HepG2 (cell line): ENCODE results near the gene RPS10. TPM values are rescaled to one million over a fixed set of nuclear protein-coding genes. Genes with fewer than 3 reads are reported as not detected.

Source experiments
- FOSL1 ChIP-seq: sonication (generic); formaldehyde crosslinking; IDR thresholded peaks from 2 replicates; pipeline ENCODE4 v1.9.0; 2021; ENCODE audit warnings: missing genetic modification reagents, borderline replicate concordance
- FOXK1 ChIP-seq: sonication (generic); formaldehyde crosslinking; IDR thresholded peaks from 2 replicates; pipeline ENCODE4 v1.4.0; 2020; ENCODE audit warnings: low read depth, missing genetic modification reagents, borderline replicate concordance
- LCORL ChIP-seq, 2 experiments: fragments of 450-650 bp in 1 of 2; sonication (generic) in 1 of 2; formaldehyde crosslinking in 1 of 2; IDR thresholded peaks; 2 replicates each; pipeline versions ENCODE4 v1.5.0 to v1.6.1; 2017 to 2020; ENCODE audit warnings: antibody characterized with exemption in 1 of 2, missing genetic modification reagents in 1 of 2
- NFATC3 ChIP-seq: sonication (generic); formaldehyde crosslinking; IDR thresholded peaks from 2 replicates; pipeline ENCODE4 v1.5.1; 2020; ENCODE audit warnings: mild to moderate bottlenecking, missing genetic modification reagents
- NFE2L2 ChIP-seq: fragments of 150-350 bp; IDR thresholded peaks from 2 replicates; pipeline ENCODE4 v1.6.1; 2014; ENCODE audit warnings: low read length
- PHF21A ChIP-seq: sonication (generic); formaldehyde crosslinking; IDR thresholded peaks from 2 replicates; pipeline ENCODE4 v1.5.0; 2020; ENCODE audit warnings: mild to moderate bottlenecking, missing genetic modification reagents
- PTBP1 ChIP-seq: fragments of 200-400 bp; formaldehyde crosslinking; IDR thresholded peaks from 2 replicates; pipeline ENCODE4 v1.6.1; 2018; ENCODE audit warnings: low read length, low read depth; ENCODE audit not compliant: poor library complexity, severe bottlenecking
- SIN3B ChIP-seq: fragments of 150-350 bp; IDR thresholded peaks from 2 replicates; pipeline ENCODE4 v1.6.1; 2014; ENCODE audit warnings: low read length
- ZBTB38 ChIP-seq: sonication (generic); formaldehyde crosslinking; IDR thresholded peaks from 2 replicates; pipeline ENCODE4 v1.5.1; 2020; ENCODE audit warnings: mild to moderate bottlenecking, missing genetic modification reagents
- ZNF333 ChIP-seq: sonication (generic); formaldehyde crosslinking; IDR thresholded peaks from 2 replicates; pipeline ENCODE4 v1.4.0; 2020; ENCODE audit warnings: mild to moderate bottlenecking, missing genetic modification reagents, borderline replicate concordance
- ZNF496 ChIP-seq: sonication (generic); formaldehyde crosslinking; IDR thresholded peaks from 2 replicates; pipeline ENCODE4 v1.8.1; 2023; ENCODE audit warnings: mild to moderate bottlenecking, moderate library complexity, missing genetic modification reagents; ENCODE audit not compliant: insufficient replicate concordance
- ZNF550 ChIP-seq: sonication (generic); formaldehyde crosslinking; IDR thresholded peaks from 2 replicates; pipeline ENCODE4 v1.4.0; 2020; ENCODE audit warnings: mild to moderate bottlenecking, missing genetic modification reagents, borderline replicate concordance
- ZNF83 ChIP-seq: sonication (generic); formaldehyde crosslinking; IDR thresholded peaks from 2 replicates; pipeline ENCODE4 v1.4.0; 2020; ENCODE audit warnings: missing genetic modification reagents, mild to moderate bottlenecking, borderline replicate concordance
- polyA plus RNA-seq, 8 experiments: library from polyadenylated mRNA; depleted of rRNA in 3 of 8; stranded (reverse) in 7 of 8; unstranded in 1 of 8; fragments of >200 nt; fragmentation: Illumina TruSeq in 4 of 8; extraction: Trizol in 4 of 8; gene quantifications; 2 replicates each; pipeline versions ENCODE4 v1.2.1 to v1.2.3, GENCODE V29; 2011 to 2016; ENCODE audit warnings: low read depth in 4 of 8, missing spikeins in 1 of 8, mixed read lengths in 1 of 8; ENCODE audit not compliant: insufficient read depth in 1 of 8
- total RNA-seq, 5 experiments: library from RNA; depleted of rRNA; stranded (reverse); fragments of >200 nt; fragmentation: Illumina TruSeq; extraction: Trizol; gene quantifications; 2 replicates each; pipeline ENCODE4 v1.2.3, GENCODE V29; 2016; ENCODE audit warnings: low read depth in 1 of 5
- TF ChIP-seq, protein P1 (sequence below): sonication (generic); formaldehyde crosslinking; conservative IDR thresholded peaks from 2 replicates; pipeline ENCODE4 v1.8.0; 2022; ENCODE audit warnings: mild to moderate bottlenecking, moderate library complexity, missing genetic modification reagents
- TF ChIP-seq, protein P2 (sequence below): IDR thresholded peaks from 2 replicates; pipeline ENCODE4 v1.6.1; 2016; ENCODE audit warnings: low read depth
- TF ChIP-seq, protein P3 (sequence below): IDR thresholded peaks from 2 replicates; pipeline ENCODE4 v1.6.1; 2016; ENCODE audit warnings: missing biosample characterization, missing genetic modification reagents, low read depth
- TF ChIP-seq, protein P4 (sequence below): IDR thresholded peaks from 2 replicates; pipeline ENCODE4 v1.6.1; 2018; ENCODE audit warnings: missing genetic modification reagents
- TF ChIP-seq, protein P5 (sequence below): sonication (generic); formaldehyde crosslinking; IDR thresholded peaks from 2 replicates; pipeline ENCODE4 v1.4.0; 2020; ENCODE audit warnings: low read depth, missing genetic modification reagents

Gene RPS10
- total and polyA plus RNA-seq, 2 of the 13 experiments (the other 11 are each of a cell fraction or from before 2014, with no cell fraction given) = 2,909 to 4,648 TPM

DNA sequence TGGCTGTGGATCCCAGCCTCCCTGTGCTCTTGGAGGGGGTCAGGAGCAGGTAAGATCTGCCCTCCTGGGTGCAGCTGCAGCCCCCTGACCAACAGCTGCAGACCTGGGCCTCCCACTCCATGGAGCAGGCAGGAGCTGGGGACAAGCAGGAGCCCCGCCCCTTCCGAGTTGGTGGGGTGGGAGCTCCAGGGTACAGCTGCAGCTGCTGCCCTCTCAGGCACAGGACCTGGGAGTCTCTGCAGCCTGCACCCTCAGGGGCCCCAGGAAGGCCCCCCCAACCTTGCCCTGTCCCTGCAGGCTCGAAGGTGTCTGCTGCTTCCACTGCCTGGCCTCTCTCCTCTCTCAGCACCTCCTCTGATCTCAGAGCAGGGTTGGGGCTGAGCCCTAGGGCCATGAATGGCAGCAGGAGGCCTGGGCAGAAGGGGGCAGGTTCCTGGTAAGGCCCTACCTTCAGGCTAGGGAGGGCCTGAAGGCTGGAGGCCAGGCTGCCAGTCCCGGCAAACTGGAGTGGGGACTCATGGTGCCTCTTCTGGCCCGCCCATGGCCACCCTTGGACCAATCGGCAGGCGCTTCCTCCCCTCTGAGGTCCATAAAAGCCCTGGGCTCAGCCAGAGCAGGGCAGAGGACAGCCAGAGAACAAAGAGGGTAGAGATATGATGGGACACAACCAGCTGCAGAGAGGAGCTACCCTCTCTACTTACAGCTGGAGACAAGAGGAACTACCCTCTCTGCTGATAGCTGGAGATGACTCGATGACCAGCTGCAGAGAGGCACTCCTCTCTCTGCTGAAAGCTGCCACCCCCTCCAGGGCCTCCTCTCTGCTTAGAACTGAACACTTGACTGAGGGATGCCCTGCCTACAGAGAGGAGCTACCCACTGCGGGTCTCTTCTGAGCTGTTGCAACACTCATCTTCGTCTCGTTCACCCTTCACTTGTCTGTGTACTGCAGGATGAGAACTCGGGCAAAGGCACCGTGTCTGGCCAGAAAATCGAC lies 32.2 kb upstream of the RPS10 start (continued):
- TF ChIP-seq, protein P1, sequence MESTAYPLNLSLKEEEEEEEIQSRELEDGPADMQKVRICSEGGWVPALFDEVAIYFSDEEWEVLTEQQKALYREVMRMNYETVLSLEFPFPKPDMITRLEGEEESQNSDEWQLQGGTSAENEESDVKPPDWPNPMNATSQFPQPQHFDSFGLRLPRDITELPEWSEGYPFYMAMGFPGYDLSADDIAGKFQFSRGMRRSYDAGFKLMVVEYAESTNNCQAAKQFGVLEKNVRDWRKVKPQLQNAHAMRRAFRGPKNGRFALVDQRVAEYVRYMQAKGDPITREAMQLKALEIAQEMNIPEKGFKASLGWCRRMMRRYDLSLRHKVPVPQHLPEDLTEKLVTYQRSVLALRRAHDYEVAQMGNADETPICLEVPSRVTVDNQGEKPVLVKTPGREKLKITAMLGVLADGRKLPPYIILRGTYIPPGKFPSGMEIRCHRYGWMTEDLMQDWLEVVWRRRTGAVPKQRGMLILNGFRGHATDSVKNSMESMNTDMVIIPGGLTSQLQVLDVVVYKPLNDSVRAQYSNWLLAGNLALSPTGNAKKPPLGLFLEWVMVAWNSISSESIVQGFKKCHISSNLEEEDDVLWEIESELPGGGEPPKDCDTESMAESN (CRISPR knock-in tag) = no peak
- TF ChIP-seq FOXK1 (CRISPR knock-in tag) (no peak), ZNF496 (CRISPR knock-in tag) (no peak), PTBP1 (no peak), SIN3B (no peak), ZNF333 (CRISPR knock-in tag) (0 out of 2 replicates have a peak, but pooled peaks have one; percentile 43), PHF21A (CRISPR knock-in tag) (no peak; the same call in 1 of the 2 replicates), LCORL (IDR thresholded peaks at IDR 0.05) (no peak), LCORL (CRISPR knock-in tag; IDR thresholded peaks at IDR 0.05) (no peak), FOSL1 (CRISPR knock-in tag) (no peak), ZNF550 (CRISPR knock-in tag) (no peak), ZBTB38 (no peak), NFATC3 (CRISPR knock-in tag) (no peak), NFE2L2 (no peak), ZNF83 (CRISPR knock-in tag) (peak; percentile 72; the same call in 1 of the 2 replicates)
- TF ChIP-seq, protein P2, sequence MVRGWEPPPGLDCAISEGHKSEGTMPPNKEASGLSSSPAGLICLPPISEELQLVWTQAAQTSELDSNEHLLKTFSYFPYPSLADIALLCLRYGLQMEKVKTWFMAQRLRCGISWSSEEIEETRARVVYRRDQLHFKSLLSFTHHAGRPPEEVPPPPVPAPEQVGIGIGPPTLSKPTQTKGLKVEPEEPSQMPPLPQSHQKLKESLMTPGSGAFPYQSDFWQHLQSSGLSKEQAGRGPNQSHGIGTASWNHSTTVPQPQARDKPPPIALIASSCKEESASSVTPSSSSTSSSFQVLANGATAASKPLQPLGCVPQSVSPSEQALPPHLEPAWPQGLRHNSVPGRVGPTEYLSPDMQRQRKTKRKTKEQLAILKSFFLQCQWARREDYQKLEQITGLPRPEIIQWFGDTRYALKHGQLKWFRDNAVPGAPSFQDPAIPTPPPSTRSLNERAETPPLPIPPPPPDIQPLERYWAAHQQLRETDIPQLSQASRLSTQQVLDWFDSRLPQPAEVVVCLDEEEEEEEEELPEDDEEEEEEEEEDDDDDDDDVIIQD (CRISPR knock-in tag) = no peak
- TF ChIP-seq, protein P3, sequence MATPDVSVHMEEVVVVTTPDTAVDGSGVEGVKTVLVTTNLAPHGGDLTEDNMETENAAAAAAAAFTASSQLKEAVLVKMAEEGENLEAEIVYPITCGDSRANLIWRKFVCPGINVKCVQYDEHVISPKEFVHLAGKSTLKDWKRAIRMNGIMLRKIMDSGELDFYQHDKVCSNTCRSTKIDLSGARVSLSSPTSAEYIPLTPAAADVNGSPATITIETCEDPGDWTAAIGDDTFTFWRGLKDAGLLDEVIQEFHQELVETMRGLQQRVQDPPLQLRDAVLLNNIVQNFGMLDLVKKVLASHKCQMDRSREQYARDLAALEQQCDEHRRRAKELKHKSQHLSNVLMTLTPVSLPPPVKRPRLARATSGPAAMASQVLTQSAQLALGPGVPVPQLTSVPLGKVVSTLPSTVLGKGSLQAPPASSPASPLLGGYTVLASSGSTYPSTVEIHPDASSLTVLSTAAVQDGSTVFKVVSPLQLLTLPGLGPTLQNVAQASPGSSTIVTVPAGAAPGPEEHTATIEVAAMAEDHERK (CRISPR knock-in tag) = no peak
- TF ChIP-seq, protein P4, sequence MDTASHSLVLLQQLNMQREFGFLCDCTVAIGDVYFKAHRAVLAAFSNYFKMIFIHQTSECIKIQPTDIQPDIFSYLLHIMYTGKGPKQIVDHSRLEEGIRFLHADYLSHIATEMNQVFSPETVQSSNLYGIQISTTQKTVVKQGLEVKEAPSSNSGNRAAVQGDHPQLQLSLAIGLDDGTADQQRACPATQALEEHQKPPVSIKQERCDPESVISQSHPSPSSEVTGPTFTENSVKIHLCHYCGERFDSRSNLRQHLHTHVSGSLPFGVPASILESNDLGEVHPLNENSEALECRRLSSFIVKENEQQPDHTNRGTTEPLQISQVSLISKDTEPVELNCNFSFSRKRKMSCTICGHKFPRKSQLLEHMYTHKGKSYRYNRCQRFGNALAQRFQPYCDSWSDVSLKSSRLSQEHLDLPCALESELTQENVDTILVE (CRISPR knock-in tag) = no peak
- TF ChIP-seq, protein P5, sequence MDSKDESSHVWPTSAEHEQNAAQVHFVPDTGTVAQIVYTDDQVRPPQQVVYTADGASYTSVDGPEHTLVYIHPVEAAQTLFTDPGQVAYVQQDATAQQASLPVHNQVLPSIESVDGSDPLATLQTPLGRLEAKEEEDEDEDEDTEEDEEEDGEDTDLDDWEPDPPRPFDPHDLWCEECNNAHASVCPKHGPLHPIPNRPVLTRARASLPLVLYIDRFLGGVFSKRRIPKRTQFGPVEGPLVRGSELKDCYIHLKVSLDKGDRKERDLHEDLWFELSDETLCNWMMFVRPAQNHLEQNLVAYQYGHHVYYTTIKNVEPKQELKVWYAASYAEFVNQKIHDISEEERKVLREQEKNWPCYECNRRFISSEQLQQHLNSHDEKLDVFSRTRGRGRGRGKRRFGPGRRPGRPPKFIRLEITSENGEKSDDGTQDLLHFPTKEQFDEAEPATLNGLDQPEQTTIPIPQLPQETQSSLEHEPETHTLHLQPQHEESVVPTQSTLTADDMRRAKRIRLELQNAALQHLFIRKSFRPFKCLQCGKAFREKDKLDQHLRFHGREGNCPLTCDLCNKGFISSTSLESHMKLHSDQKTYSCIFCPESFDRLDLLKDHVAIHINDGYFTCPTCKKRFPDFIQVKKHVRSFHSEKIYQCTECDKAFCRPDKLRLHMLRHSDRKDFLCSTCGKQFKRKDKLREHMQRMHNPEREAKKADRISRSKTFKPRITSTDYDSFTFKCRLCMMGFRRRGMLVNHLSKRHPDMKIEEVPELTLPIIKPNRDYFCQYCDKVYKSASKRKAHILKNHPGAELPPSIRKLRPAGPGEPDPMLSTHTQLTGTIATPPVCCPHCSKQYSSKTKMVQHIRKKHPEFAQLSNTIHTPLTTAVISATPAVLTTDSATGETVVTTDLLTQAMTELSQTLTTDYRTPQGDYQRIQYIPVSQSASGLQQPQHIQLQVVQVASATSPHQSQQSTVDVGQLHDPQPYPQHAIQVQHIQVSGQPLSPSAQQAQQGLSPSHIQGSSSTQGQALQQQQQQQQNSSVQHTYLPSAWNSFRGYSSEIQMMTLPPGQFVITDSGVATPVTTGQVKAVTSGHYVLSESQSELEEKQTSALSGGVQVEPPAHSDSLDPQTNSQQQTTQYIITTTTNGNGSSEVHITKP (CRISPR knock-in tag) = 0 out of 2 replicates have a peak, but pooled peaks have one; percentile 12
